ENCODE data around the gene TENM4. TPM values are rescaled to one million over a fixed set of nuclear protein-coding genes. Genes with fewer than 3 reads are reported as not detected.

Gene TENM4
- polyA plus RNA-seq, 1 donor from 2014 or later: 16.8 TPM

GRCh38 chr11:79465160-79465559, 24.3 kb upstream of the TENM4 start:
- Histone ChIP-seq H3K27ac (ENCODE audit: low read length) (no peak overlapping the region), H4K20me1 (ENCODE audit: insufficient read depth) (no peaks in the 10 kb centered on the region), H3K79me2 (replicated peaks; ENCODE audit: insufficient read depth, low read length) (no peaks in the 10 kb centered on the region), H3K9me2 (ENCODE audit: insufficient read depth, low read length) (no peaks in the 10 kb centered on the region), H3K27me3 (ENCODE audit: insufficient read depth, low read depth, low read length) (no peaks in the 10 kb centered on the region), H3K9ac (ENCODE audit: low read length) (no peak overlapping the region), H3K4me2 (ENCODE audit: low read length) (no peak overlapping the region), H3K9me3 (ENCODE audit: low read length) (no peaks in the 10 kb centered on the region), H3F3A (ENCODE audit: insufficient read depth, low read length, poor library complexity, severe bottlenecking) (no peaks in the 10 kb centered on the region), H3K4me3 (ENCODE audit: low read length) (no peak overlapping the region), H2AFZ (ENCODE audit: low read depth, low read length) (no peak overlapping the region), H3K36me3 (ENCODE audit: insufficient read depth, low read length) (no peaks in the 10 kb centered on the region)
- TF ChIP-seq POLR2AphosphoS5 (IDR thresholded peaks at IDR 0.05) (no peak), RAD21 (conservative IDR thresholded peaks at IDR 0.05) (no peak), MXI1 (conservative IDR thresholded peaks at IDR 0.05; ENCODE audit: poor library complexity, severe bottlenecking) (no peak), EP300 (conservative IDR thresholded peaks at IDR 0.05; ENCODE audit: poor library complexity, severe bottlenecking) (no peak), SMC3 (conservative IDR thresholded peaks at IDR 0.05; ENCODE audit: poor library complexity) (no peak), CTCF (IDR thresholded peaks at IDR 0.05; ENCODE audit: poor library complexity, severe bottlenecking) (no peak), EZH2 (IDR thresholded peaks at IDR 0.05; ENCODE audit: borderline replicate concordance, insufficient read depth, low read length, poor library complexity, severe bottlenecking) (no peak), REST (IDR thresholded peaks at IDR 0.05; ENCODE audit: borderline replicate concordance) (no peak), TAF1 (IDR thresholded peaks at IDR 0.05; ENCODE audit: low read depth) (no peak)

- Histone ChIP-seq H3K79me2 (replicated peaks; ENCODE audit: insufficient read depth, low read length) (no peaks in the 10 kb centered on the region), H3K4me3 (ENCODE audit: low read length) (no peak overlapping the region), H3K4me2 (ENCODE audit: low read length) (no peak overlapping the region), H3K9me3 (ENCODE audit: low read length) (no peaks in the 10 kb centered on the region), H2AFZ (ENCODE audit: low read depth, low read length) (no peak overlapping the region), H3F3A (ENCODE audit: insufficient read depth, low read length, poor library complexity, severe bottlenecking) (no peaks in the 10 kb centered on the region), H4K20me1 (ENCODE audit: insufficient read depth) (no peaks in the 10 kb centered on the region), H3K27ac (ENCODE audit: low read length) (no peak overlapping the region), H3K9me2 (ENCODE audit: insufficient read depth, low read length) (no peaks in the 10 kb centered on the region), H3K27me3 (ENCODE audit: insufficient read depth, low read depth, low read length) (no peaks in the 10 kb centered on the region), H3K9ac (ENCODE audit: low read length) (no peak overlapping the region), H3K36me3 (ENCODE audit: insufficient read depth, low read length) (no peaks in the 10 kb centered on the region)
- TF ChIP-seq EZH2 (IDR thresholded peaks at IDR 0.05; ENCODE audit: borderline replicate concordance, insufficient read depth, low read length, poor library complexity, severe bottlenecking) (no peak), RAD21 (conservative IDR thresholded peaks at IDR 0.05) (no peak), MXI1 (conservative IDR thresholded peaks at IDR 0.05; ENCODE audit: poor library complexity, severe bottlenecking) (no peak), CTCF (IDR thresholded peaks at IDR 0.05; ENCODE audit: poor library complexity, severe bottlenecking) (no peak), REST (IDR thresholded peaks at IDR 0.05; ENCODE audit: borderline replicate concordance) (no peak), TAF1 (IDR thresholded peaks at IDR 0.05; ENCODE audit: low read depth) (no peak), SMC3 (conservative IDR thresholded peaks at IDR 0.05; ENCODE audit: poor library complexity) (no peak), EP300 (conservative IDR thresholded peaks at IDR 0.05; ENCODE audit: poor library complexity, severe bottlenecking) (no peak), POLR2AphosphoS5 (IDR thresholded peaks at IDR 0.05) (no peak)
Measured at GRCh38 chr11:79461666-79462645, 21.1 kb upstream of the TENM4 start.
